NCI-H82 (cell line): ENCODE data around the gene EDN2.

Experiments
- DNase-seq: peaks from one replicate; lab custom pipeline; 2025; lab: John Stamatoyannopoulos, UW

EDN2 gene

GRCh38 chr1:41484402-41485241 lies at the start of gene EDN2:
EDN2 (minus strand) TSS chr1:41484683; CDS start chr1:41484601, 82 bp downstream.
- DNase-seq: peak; percentile 48

GRCh38 chr1:41533731-41534080 lies 49.2 kb upstream of the EDN2 start:
- DNase-seq: no peak

GRCh38 chr1:41533016-41533730 lies 48.7 kb upstream of the EDN2 start:
- DNase-seq: no peak

GRCh38 chr1:41532206-41532975 lies 47.9 kb upstream of the EDN2 start:
- DNase-seq: no peak

GRCh38 chr1:41530411-41530810 lies 45.9 kb upstream of the EDN2 start:
- DNase-seq: no peak

GRCh38 chr1:41529621-41530395 lies 45.3 kb upstream of the EDN2 start:
- no peak for DNase-seq

- DNase-seq: no peak
Observed at GRCh38 chr1:41528726-41529605, 44.5 kb upstream of the EDN2 start.

- no peak for DNase-seq
Observed at GRCh38 chr1:41528106-41528505, 43.6 kb upstream of the EDN2 start.

GRCh38 chr1:41526956-41527561 lies 42.6 kb upstream of the EDN2 start:
- DNase-seq: no peak

GRCh38 chr1:41525891-41526587 lies 41.6 kb upstream of the EDN2 start:
- DNase-seq: no peak

GRCh38 chr1:41524676-41525675 lies 40.5 kb upstream of the EDN2 start:
- DNase-seq: no peak

- DNase-seq: no peak
Observed at GRCh38 chr1:41523949-41524675, 39.6 kb upstream of the EDN2 start.

- no peak for DNase-seq
Observed at GRCh38 chr1:41523071-41523470, 38.6 kb upstream of the EDN2 start.

GRCh38 chr1:41521766-41522165 lies 37.3 kb upstream of the EDN2 start:
- no peak for DNase-seq

- no peak for DNase-seq
Observed at GRCh38 chr1:41520951-41521752, 36.7 kb upstream of the EDN2 start.

- DNase-seq: no peak
Observed at GRCh38 chr1:41519667-41520066, 35.2 kb upstream of the EDN2 start.

GRCh38 chr1:41518471-41518870 lies 34.0 kb upstream of the EDN2 start:
- DNase-seq: no peak
